Activated CD8-positive, alpha-beta memory T cell treated with anti-CD3 and anti-CD28 coated beads for 4 hours (primary cell): Measurements from ENCODE around the gene ATL3.
"Not testable (repeated sequence)": the region's sequence is repeated elsewhere in the genome, so short reads cannot be mapped to it uniquely, and the experiment has no call there.

ENCODE experiments used
- DNase-seq, 2 donors: peaks; one replicate each; pipeline ENCODE4 v3.0.0-alpha.2; 2020; ENCODE audit warnings: low read depth in 2 of 2

Gene ATL3

DNA sequence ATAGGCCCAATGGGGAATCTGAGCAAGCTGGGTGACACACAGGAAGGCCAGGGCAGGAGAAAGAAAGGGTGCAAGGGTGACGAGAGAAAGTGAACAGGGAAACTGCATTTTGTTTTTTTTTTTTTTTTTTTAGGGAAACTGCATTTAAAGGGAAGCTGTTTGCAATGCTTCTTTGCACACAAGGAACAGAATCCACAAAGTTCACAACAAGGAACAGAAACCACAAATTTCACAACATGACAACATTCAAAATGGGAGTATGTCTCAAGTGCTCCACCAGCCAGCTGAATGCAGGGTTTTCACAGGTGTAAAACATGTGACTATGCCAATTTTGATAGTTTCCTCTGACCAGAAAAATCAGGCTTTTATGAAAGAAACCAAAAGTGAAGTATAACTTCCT, 50.1 kb downstream of the ATL3 start:
- no peak for DNase-seq

DNA sequence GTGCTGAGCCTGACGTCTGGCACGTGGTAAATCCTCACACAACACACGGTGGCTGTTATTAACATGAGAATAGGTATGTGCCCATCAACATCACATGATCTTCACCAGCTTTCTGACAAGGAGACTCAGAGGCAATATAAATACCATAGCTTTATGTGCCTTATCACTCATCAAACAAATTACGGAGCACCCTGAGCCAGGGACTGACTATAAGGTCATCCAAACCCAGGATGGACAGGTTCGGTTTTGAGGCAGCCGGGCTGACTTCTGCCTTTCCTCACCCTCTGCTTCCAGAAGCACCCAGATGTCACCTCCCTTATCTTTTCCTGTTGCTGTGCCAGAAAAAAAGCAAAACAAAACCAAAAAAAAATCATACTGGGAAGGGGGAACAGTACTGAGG, 51.2 kb downstream of the ATL3 start:
- no peak for DNase-seq

DNA sequence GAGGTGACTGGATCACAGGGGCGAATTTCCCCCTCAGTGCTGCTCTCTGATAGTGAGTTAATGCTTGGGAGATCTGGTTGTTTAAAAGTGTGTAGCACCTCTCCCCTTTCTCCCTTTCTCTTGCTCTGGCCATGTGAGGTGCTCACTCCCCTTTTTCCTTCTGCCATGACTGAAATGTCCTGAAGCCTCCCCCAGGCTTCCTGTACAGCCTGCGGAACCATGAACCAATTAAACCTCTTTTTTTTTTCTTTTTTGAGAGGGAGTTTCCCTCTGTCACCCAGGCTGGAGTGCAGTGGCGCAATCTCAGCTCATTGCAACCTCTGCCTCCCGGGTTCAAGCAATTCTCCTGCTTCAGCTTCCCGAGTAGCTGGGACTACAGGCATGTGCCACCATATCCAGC, 53.5 kb downstream of the ATL3 start:
- DNase-seq, result not testable (repeated sequence)

- DNase-seq, result no peak
Observed at GRCh38 chr11:63616953-63617352, 54.2 kb downstream of the ATL3 start.

GRCh38 chr11:63614136-63614671, 57.0 kb downstream of the ATL3 start, which contains the start of gene PLAAT3:
Gene PLAAT3, minus strand, starts transcription at chr11:63614433. Its CDS starts 419 bp downstream, at chr11:63614014.
- DNase-seq, result no peak

DNA sequence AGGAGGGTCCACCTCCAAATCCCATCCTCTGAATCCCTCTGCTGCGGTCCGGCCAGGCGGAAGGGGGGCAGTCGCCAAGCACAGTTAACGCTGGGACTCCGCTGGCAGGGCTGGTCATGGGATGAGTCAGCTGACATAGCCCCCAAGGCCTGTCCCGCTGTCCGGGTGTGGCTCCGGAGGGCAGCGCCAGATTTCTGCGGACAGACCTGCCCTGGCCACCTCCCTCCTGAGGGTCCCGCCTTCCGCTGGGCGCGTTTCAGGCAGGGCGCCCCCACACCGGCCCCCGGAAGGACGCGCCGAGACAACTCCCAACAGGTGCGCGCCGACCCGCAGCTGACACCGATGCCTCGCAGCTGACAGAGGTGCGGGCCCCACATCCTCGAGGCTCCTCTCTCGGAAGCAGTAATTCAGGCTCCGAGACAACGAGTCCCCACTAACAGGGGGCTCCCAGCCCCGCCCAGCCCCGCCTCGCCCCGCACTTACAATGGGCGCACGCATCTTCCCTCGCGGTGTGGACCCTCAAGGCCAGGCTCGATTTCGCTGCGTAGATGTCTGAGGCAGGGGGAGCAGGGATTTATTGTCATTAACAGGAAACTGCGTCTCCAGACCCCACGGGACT, 57.5 kb downstream of the ATL3 start:
- no peak for DNase-seq

- no peak for DNase-seq
Observed at GRCh38 chr11:63612181-63612580, 59.0 kb downstream of the ATL3 start.

DNA sequence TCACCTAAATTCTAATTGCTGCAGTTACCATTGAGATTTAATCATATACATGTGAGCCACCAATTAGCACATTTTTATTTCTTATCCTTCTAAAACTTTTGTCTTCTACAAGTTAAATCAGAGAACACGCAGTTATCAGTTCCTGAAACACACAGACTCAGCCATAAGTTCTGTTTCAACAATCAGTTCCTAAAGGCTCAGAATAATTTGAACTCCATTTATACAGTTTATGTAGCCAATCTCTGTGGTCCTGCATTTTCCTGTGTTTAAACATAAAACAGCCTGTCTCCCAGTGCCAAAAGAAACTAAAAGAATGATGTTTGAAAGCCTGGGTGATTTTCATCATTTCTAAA, 59.8 kb downstream of the ATL3 start:
- DNase-seq, result no peak

GRCh38 chr11:63610604-63611394, 60.4 kb downstream of the ATL3 start:
- DNase-seq, result no peak

DNA sequence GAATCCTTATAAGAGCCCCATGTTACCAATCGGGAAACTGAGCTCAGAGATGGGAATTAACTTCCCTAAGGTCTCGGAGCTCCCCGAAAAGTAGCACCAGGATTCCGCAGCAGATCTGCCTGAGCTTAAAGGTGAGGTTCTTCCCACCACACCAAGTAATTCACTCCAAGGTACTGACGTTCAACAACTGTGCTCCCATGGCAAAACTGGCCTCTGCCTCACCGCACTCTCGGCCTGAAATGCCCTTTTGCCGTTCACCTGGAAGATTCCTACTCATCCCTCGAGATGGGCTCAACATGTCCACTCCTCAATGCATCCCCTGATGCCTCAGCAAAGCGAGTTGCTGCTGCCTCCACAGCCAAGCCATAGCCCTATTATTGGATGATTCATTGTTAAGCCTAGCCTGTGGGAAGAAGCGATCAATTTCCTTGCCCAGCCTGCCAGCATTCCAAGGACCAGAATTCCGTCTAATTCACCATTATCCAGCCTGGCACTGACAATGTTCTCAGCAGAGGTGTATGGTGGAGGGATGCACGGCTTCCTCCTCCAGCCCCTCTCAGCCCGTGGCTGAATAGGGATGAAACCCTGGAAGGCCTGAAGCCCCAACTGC, 61.1 kb downstream of the ATL3 start:
- DNase-seq, result no peak

GRCh38 chr11:63609536-63609935, 61.6 kb downstream of the ATL3 start:
- DNase-seq, result no peak

DNA sequence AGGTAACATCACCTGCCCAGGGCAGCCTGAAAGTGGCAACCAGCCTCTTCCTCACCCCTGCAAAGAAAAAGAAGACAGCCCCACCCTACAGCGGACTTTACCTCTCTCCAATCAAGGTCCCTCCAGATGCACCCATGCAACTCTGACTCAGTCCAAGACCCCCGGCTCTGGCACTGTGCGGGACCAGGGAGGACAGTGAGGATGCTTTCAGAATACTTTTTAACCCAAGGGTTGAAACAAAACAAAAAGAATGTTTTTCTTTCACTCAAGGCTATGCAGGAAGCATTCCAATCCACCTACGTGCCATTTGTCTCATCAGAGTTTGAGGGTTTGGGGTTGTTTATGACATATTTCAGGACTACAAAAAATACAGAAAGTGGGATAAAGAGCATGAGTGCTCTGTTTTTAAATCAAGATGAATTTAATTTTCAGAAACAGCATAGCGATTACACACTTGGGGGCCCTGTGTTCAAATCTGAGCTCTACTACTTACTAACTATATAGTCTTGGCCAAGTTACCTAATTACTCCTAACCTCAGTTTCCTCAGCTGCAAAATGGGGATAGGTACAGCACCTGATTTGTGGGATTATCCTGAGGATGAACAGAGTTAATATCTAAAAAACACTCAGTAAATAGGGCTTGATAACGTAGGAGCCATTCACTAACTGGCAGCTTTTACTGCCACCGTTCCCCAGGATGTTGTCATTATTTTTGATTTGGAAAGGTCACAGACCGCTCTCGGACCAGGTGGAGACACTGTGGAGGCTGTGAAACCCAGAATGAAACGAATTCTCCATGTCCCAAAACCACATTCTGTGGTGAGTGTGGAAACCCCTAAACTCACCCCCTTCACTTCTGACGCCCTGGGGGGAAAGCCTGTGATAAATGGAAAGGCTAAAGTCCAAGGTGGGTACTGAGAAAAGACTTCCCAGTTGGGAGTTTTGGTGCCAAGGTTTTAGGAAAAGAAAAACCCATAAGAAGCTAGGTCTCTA, 62.5 kb downstream of the ATL3 start:
- DNase-seq, result no peak

- no peak for DNase-seq
Observed at GRCh38 chr11:63603180-63603518, 68.0 kb downstream of the ATL3 start.

GRCh38 chr11:63602290-63603179, 68.6 kb downstream of the ATL3 start:
- DNase-seq, result not testable (repeated sequence)

GRCh38 chr11:63599211-63600122, 71.7 kb downstream of the ATL3 start:
- DNase-seq, result no peak

DNA sequence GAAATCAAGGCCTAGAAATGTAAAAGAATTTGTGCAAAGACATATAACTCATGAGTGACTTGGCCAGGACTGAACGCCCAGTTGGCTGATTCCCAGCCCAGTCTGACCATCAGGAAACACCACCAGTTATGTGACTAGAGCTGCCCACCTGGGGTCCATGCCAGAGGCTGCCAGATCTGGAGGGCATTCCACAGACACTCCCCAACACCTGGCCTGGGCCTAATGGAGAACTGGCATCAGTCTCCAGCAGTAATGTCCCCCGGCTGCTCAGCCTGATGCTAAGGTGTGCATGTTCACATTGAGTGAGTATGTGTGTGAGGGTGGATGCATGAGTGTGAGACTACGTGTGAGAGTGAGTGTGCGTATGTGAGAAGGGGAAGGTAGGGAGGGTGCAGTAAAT, 72.6 kb downstream of the ATL3 start:
- no peak for DNase-seq

DNA sequence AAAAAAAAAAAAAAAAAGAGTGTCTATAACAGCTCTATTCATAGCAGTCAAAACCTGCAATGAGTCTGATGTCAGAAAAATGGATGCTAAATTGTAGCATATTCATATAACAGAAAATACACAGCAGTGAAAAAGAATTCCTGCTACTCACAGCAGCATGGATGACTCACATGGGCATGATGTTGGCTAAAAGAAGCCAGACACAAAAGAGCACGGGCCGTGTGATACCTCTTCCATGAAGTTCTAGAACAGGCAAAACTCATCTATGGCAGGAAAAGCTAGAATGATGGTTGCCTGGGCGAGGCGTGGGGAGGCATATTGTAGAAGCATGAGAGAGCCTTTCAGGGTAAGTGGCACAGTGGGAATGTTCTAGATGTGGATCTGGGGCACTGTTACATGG, 75.9 kb downstream of the ATL3 start:
- DNase-seq, result no peak

GRCh38 chr11:63592975-63593395, 78.2 kb downstream of the ATL3 start:
- no peak for DNase-seq

- DNase-seq, result no peak
Observed at GRCh38 chr11:63590024-63590788, 81.0 kb downstream of the ATL3 start.
